ENCODE results near the gene CHRDL2. TPM values are rescaled to one million over a fixed set of nuclear protein-coding genes. Genes with fewer than 3 reads are reported as not detected.

The CHRDL2 gene
- total and polyA plus RNA-seq, 3 donors from 2014 or later = 3.5 to 12.0 (median 5.3) TPM

DNA sequence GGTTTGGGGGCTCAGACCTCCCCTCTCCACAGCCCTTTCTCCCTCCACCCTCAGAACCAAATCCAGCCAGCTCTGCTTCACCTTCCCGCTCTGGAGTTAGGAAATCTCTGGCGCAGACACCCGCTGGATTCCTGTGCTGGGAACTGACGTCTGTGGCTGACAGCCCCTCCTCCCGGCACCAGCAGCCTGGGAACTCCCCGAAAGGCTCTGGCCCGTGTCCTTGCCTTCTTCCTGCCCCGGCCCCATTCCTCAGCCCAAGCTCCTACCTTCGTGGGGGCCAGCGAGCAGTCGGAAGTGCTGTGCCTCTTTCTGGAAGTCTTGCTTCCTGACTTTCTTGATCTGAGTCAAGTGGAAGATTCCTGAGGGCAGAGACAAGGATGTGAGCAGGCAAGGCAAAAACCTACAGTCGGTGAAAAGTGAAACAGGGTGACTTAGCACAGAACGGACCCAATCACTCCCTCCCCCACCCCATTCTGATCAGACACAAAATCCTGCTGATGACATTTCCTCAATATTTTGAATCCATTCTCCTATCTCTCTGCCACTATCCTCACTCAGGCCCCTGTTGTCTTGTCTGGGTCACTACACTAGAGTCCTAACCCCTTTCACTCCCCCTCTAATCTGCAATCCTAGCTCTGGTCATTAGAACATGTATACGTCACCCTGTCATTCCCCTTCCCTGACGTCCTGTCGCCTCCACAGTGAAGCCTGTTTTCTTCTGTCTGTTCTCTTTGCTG lies 34.1 kb downstream of the CHRDL2 start:
- peak; percentile 67 for DNase-seq
- H3K9me3 ChIP-seq = no peaks in the 10 kb centered on the region
- no peak for TF ChIP-seq POLR2A (IDR thresholded peaks at IDR 0.05)
- TF ChIP-seq, protein P1, sequence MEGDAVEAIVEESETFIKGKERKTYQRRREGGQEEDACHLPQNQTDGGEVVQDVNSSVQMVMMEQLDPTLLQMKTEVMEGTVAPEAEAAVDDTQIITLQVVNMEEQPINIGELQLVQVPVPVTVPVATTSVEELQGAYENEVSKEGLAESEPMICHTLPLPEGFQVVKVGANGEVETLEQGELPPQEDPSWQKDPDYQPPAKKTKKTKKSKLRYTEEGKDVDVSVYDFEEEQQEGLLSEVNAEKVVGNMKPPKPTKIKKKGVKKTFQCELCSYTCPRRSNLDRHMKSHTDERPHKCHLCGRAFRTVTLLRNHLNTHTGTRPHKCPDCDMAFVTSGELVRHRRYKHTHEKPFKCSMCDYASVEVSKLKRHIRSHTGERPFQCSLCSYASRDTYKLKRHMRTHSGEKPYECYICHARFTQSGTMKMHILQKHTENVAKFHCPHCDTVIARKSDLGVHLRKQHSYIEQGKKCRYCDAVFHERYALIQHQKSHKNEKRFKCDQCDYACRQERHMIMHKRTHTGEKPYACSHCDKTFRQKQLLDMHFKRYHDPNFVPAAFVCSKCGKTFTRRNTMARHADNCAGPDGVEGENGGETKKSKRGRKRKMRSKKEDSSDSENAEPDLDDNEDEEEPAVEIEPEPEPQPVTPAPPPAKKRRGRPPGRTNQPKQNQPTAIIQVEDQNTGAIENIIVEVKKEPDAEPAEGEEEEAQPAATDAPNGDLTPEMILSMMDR (IDR thresholded peaks at IDR 0.05) = no peak
- 50 to 62% methylated on average over 13 to 16 of the region's 16 CpGs for WGBS, 2 donors
- H3K36me3 ChIP-seq (ENCODE audit: low read depth, missing control alignments) = no peaks in the 10 kb centered on the region
- intact Hi-C loops (cut with DNase I; ENCODE audit: low total_unique reads) = no loop called here
- peaks cover 8% of the 10 kb centered on the region for H3K4me1 ChIP-seq
- no peaks in the 10 kb centered on the region for H3K27me3 ChIP-seq
- H3K4me3 ChIP-seq = no peak overlapping the region
- H3K27ac ChIP-seq = no peak overlapping the region

DNA sequence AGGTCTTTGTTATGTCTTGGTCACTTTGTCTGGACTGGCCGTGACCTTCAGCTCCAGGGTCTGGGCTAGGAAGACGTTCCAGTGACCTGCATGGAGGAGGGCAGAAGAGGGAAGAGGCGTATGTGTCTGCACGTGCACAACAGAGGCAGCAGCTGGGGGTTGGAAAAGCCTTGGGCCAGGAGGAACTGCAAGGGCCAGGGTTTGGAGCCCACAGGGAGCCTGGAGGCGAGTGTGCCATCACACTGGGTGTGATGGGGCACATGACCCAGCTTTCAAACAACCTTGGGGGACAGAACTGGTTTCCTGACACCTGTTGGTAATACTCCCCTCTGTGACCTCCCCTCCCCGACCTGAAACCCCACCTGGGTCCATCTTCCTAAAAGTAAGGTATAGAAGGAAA lies 34.7 kb downstream of the CHRDL2 start:
- H3K9me3 ChIP-seq = no peaks in the 10 kb centered on the region
- peaks cover 8% of the 10 kb centered on the region for H3K4me1 ChIP-seq
- TF ChIP-seq, protein P1 (IDR thresholded peaks at IDR 0.05) = no peak
- no peak for TF ChIP-seq POLR2A (IDR thresholded peaks at IDR 0.05)
- intact Hi-C loops (cut with DNase I; ENCODE audit: low total_unique reads) = no loop called here
- no peaks in the 10 kb centered on the region for H3K36me3 ChIP-seq (ENCODE audit: low read depth, missing control alignments)
- 52 to 58% methylated on average over 6 of the region's 6 CpGs for WGBS, 2 donors
- no peak overlapping the region for H3K4me3 ChIP-seq
- no peak overlapping the region for H3K27ac ChIP-seq
- no peak for DNase-seq
- no peaks in the 10 kb centered on the region for H3K27me3 ChIP-seq

DNA sequence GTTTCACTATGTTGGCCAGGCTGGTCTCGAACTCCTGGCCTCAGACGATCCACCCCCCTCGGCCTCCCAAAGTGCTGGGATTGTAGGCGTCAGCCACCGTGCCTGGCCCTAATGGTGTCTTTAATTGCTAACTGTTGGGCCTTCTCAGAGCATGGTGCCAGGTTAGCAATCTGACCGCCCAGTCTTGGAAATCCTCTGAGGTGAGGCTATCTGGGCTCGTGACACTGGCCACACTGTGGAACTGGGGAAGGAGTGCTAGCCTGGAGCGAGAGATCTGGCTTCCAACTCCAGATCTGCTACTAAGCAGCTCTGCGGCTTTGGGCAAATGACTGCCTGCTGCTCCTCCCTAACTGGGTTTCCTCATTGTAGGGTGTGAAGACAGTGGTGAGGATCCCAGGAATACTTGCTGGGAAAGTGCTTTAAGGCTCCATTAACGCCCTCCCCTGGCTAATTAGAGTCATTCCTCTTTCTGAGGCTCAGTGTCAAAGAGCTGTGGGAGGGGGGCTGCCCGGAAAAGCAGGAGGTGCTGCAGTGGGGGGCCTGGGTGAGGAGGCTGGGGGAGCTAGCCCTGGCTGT lies 35.4 kb downstream of the CHRDL2 start:
- Histone ChIP-seq H3K27me3 (no peaks in the 10 kb centered on the region), H3K36me3 (ENCODE audit: low read depth, missing control alignments) (no peaks in the 10 kb centered on the region), H3K4me3 (no peak overlapping the region), H3K9me3 (no peaks in the 10 kb centered on the region), H3K27ac (no peak overlapping the region), H3K4me1 (peaks cover 8% of the 10 kb centered on the region)
- DNase-seq = no peak
- TF ChIP-seq POLR2A (IDR thresholded peaks at IDR 0.05) = no peak
- TF ChIP-seq, protein P1 (IDR thresholded peaks at IDR 0.05) = no peak
- intact Hi-C loops (cut with DNase I; ENCODE audit: low total_unique reads) = no loop called here
- WGBS, 2 donors = 90 to 93% methylated on average over 11 of the region's 11 CpGs

DNA sequence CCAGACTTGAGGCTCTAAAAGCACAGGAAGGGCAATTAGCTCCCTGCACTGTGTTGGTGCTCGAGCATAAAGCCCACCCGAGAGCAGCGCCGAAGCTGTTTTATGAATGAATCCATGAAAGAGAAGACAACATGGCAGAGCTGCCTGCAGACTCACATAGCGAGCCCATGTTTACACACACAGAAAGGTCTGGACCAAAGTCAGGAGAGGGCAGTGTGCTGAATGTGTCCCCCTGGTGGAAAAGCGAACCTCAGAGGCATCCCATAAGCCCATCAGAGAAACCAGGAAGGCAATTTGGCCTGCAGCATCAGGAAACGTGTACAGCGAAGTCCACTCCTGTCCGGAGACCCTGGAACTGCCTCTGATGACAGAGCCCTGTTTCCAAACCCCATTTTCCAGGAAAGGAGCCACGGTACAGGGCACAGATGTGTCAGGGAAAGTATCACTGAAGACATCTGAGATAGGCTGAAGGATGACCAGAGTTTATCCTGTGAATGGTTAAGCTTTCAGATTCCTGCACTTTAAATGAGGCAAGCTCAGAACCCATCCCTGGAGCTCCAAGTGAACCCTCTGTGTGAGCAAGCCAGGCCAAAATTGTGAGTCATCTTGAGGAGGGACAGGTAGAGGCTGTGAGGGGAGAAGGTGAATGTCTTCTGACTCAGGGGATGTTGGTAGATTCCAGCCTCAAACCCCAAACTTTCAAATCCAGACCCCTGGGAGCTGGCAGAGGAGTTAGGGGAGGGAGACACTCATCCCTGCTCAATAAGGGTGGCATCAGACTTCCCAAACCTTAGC lies 36.9 kb downstream of the CHRDL2 start:
- intact Hi-C loops (cut with DNase I; ENCODE audit: low total_unique reads) = no loop called here
- 91 to 92% methylated on average over 10 of the region's 10 CpGs for WGBS, 2 donors
- Histone ChIP-seq H3K27me3 (no peaks in the 10 kb centered on the region), H3K4me3 (no peak overlapping the region), H3K27ac (no peak overlapping the region), H3K36me3 (ENCODE audit: low read depth, missing control alignments) (no peaks in the 10 kb centered on the region), H3K9me3 (no peaks in the 10 kb centered on the region), H3K4me1 (peaks cover 8% of the 10 kb centered on the region)
- TF ChIP-seq POLR2A (IDR thresholded peaks at IDR 0.05) = no peak
- TF ChIP-seq, protein P1 (IDR thresholded peaks at IDR 0.05) = no peak
- no peak for DNase-seq

All from testis (tissue), 3 donors.